Right ventricle myocardium superior (tissue), 1 donor: ENCODE data around the gene IRF2BP1. TPM values are rescaled to one million over a fixed set of nuclear protein-coding genes. Genes with fewer than 3 reads are reported as not detected.

Experiments
- ATAC-seq: fragments of 200-7000 bp; cut with Tn5 transposase; one replicate; pipeline ENCODE4 v1.9.1; 2020; ENCODE audit warnings: mild to moderate bottlenecking; ENCODE audit not compliant: poor library complexity
- DNase-seq: peaks from one replicate; pipeline ENCODE4 v3.0.0-alpha.2; 2020
- intact Hi-C: fragments of 100-400 bp; cut with DNase I; formaldehyde crosslinking; loops from one replicate; pipeline ENCODE4 v1.11.2; 2022
- long read RNA-seq: library from polyadenylated mRNA; unstranded; transcript quantifications from one replicate; pipeline ENCODE4 v2.0.0, GENCODE V29; 2021
- total RNA-seq: library from RNA; stranded (reverse); fragmentation: NEBNext Ultra II Directional; extraction: Animal tissue kit (Norgen Biotek cat#: 25700); gene quantifications from one replicate; pipeline ENCODE4 v1.2.1, GENCODE V29; 2021
- donor health status: DM: no; HTN: yes; CAD: no; lungs with severe emphysema.

The IRF2BP1 gene
- total RNA-seq = 20.0 TPM
- long read RNA-seq, transcript IRF2BP1-201 (1 exons, 2,564 nt) = major isoform, 75 of 75 reads
- long read RNA-seq, partial matches to known transcripts = 0 of 75 reads
- long read RNA-seq, other reads (novel, unspliced or antisense) = 0 of 75 reads

GRCh38 chr19:45885556-45886426 lies at the start of gene IRF2BP1:
TSS of gene IRF2BP1 (minus strand) at chr19:45886141. CDS start at chr19:45885774, 367 bp downstream.
- intact Hi-C loops = no loop called here
- peak; percentile 91 for ATAC-seq
- DNase-seq = peak; percentile 97

GRCh38 chr19:45935267-45935666 lies 49.3 kb upstream of the IRF2BP1 start:
- intact Hi-C loops = no loop called here
- no peak for DNase-seq
- no peak for ATAC-seq

DNA sequence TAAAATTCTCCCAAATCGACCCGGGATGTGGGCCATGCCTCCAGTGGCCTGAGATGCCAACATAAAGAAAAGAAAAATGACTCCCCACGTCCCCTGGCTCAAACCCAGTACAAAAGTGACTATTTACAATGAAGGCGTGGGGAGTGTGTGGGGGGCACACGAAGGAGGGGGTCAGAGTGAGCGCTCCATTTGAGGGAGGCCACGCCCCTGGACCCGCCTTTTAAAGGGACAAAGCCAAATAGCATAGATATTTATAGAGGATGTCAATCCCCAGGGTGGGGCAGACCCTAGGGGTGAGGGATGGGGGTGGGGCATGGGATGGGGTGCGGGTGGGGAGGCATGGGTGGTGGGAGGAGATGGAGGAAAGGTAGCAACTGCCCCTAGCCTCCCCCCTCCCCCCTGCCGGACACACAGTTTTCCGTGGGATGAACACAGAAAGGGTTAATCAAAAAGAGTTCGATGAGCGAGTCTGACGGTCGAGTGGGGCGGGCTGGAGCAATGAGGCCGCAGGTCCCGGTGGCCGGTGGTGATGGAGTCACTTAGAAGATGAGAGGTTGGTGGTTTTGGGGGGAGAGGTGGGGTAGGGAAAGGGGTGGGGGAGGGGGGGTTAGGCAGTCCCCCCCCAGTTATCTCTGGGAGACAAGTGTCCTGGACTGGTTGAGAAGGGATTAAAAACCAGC lies 48.8 kb upstream of the IRF2BP1 start:
- DNase-seq (no peak), ATAC-seq (no peak)
- intact Hi-C loops = no loop called here

DNA sequence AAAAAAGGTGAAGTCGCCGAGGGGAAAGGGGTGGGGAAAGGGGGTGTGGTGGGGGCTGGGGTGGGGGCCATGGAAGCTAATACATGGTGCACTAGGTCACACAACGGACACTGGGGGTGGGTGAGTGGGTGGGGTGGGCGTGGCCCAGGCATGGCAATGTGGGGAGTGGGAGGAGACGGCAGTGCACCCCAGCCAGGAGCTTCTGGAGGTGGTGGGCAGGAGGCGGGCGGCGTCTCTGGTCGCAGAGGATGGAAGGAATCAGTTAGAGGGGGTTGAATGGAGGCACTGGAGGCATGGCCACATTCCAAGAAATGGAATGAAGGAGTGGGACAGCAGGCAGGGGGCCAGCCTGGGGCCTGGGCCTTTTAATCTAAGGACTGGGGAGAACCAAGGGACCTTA lies 47.8 kb upstream of the IRF2BP1 start:
- no peak for ATAC-seq
- DNase-seq = no peak
- intact Hi-C loops = no loop called here

- no peak for DNase-seq
- ATAC-seq = no peak
- intact Hi-C loops = no loop called here
Observed at GRCh38 chr19:45931055-45931454, 45.1 kb upstream of the IRF2BP1 start.

DNA sequence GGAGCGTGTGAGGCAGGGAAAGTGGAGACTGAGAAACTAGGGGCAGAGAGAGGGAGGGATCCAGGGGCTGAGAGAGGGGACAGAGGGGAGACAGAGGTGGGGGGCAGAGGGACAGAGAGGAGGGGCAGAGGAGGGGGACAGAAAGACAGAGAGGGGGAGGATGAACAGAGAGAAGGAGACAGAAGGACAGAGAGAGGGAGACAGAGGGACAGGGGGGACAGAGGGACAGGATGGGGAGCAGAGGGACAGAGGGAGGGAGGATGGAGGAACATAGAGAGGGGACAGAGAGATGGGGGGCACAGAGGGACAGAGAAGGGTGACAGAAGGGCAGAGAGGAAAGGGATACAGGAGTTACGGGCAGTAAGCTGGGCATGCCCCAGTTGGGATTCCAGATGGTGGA lies 43.3 kb upstream of the IRF2BP1 start:
- intact Hi-C loops = no loop called here
- DNase-seq (no peak), ATAC-seq (no peak)

DNA sequence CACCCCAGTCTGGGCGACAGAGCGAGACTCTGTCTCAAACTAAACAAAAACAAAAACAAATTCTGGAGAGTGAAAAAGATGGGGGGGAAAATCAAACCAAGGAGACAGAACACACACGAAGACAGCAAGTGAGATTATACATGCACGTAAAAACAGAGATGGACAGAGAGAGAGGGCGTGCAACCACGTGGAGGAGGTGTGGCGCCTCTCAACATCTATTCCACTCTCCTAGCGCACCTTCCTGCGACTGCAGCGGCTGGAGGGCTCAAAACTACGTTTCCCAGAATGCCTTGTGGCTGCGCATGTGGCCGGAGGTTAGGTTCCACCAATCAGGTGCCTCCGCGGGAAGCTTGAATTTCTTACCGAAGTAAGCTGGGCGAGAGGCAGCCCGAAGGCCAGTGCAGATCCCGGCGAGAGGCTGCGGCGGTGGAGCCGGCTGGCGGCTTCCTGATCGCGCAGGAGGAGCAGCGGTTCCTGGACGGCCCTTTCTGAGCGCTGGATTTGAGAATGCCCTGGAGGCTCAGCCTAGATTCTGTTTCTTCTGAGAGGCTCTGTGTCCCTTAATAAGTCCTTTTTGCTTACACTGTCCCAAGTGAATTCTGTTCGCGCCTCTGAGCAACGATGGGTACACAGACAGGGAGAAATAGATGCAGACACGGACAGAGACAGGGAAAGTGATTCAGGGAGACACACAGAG lies 41.8 kb upstream of the IRF2BP1 start:
- intact Hi-C loops = no loop called here
- peak; percentile 93 for DNase-seq
- ATAC-seq = peak; percentile 96

DNA sequence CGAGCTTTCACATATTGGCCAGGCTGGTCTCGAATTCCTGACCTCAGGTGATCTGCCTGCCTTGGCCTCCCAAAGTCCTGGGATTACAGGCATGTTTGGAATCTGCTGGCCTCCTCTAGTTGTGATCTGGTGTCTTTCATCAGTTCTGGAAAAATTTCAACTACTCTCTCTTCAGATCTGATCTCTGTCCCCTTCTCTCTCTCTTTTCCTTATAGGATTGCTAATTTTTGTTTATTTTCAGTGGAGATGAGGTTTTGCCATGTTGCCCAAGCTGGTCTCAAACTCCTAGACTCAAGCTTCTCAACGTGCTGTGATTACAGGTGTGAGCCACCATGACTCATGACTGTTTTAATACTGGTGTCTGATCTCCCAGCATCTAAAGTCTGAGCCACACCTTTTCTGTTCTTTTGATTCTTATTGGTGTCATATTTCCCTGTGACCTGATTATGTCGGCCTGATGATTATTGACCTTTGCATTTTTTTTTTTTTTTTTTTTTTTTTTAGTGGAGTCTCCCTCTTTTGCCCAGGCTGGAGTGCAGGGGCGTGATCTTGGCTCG lies 39.0 kb upstream of the IRF2BP1 start:
- intact Hi-C loops = loop anchor here (2.0 kb wide), 1 partner anchor 24 kb away; no protein-coding TSS in a partner anchor
- DNase-seq = no peak
- no peak for ATAC-seq

DNA sequence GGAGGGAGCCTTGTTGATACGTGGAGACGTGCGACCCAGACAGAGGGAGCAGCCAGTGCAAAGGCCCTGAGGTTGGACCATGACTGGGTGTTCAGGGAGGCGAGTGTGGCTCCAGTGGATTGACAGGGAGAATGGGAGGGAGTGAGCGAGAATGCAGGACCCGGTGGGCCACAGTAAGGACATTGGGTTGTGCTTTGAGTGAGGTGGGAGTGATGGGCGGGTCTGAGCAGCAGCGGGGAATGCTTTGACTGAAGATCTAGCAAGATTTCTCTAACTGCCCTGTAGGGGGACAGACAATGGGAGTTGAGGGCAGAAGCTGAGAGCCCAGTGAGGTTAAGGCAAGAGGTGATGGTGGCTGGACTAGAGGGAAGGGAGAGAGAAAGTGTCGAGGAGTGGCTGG lies 36.3 kb upstream of the IRF2BP1 start:
- no peak for DNase-seq
- intact Hi-C loops = no loop called here
- no peak for ATAC-seq

GRCh38 chr19:45920458-45920857 lies 34.5 kb upstream of the IRF2BP1 start:
- intact Hi-C loops = no loop called here
- ATAC-seq (no peak), DNase-seq (no peak)

DNA sequence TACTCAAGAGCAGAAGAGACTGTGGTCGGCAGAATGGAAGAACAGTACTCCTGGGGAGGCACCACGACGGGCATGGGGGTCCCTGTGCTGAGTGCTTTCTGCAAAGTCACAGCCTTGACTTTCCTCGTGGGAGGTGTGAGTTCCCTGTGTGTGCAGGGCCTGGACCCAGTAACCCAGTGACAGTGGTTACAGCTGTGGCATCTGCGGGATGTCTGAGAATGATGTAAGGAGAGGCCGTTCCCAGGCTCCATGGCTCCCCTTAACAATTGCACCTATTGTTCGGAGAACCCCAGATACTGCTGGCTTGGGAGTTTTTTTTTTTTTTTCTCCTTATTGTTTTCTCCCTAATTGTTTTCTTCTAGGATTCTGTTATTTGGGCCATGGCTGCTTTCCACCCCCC lies 33.7 kb upstream of the IRF2BP1 start:
- intact Hi-C loops = no loop called here
- DNase-seq (no peak), ATAC-seq (no peak)

- intact Hi-C loops = no loop called here
- no peak for DNase-seq
- no peak for ATAC-seq
Observed at GRCh38 chr19:45918721-45919120, 32.8 kb upstream of the IRF2BP1 start.

DNA sequence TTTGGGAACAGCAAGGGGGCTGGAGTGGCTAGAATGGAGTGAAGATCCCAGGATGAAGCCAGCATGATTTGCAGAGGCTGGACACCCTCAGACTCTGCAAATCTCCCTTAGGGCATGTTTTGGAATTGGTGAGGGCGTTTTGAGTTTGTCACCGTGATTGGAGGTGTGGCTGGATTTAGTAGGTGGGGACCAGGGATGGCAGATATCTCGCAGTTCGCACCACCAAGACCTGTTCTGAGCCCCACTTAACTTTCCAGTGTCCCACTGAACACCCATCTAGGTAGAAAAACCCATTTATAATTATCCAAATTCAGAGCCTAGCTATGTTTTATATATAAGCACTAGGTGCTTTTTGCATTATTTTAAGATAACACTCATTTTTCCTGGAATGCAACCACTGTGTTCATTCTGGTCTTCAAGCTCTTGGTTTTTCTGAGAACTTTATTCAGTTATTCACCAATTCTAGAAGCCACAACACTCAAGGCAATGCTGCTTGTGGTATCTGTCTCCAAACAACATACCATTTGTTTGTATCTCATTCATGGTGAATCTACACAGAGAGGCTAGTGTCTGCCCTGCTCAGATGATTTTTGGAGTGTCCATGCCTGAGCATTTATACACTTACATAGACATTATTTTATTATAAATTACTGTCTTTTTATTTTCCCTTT lies 31.6 kb upstream of the IRF2BP1 start:
- ATAC-seq (no peak), DNase-seq (no peak)
- intact Hi-C loops = no loop called here

DNA sequence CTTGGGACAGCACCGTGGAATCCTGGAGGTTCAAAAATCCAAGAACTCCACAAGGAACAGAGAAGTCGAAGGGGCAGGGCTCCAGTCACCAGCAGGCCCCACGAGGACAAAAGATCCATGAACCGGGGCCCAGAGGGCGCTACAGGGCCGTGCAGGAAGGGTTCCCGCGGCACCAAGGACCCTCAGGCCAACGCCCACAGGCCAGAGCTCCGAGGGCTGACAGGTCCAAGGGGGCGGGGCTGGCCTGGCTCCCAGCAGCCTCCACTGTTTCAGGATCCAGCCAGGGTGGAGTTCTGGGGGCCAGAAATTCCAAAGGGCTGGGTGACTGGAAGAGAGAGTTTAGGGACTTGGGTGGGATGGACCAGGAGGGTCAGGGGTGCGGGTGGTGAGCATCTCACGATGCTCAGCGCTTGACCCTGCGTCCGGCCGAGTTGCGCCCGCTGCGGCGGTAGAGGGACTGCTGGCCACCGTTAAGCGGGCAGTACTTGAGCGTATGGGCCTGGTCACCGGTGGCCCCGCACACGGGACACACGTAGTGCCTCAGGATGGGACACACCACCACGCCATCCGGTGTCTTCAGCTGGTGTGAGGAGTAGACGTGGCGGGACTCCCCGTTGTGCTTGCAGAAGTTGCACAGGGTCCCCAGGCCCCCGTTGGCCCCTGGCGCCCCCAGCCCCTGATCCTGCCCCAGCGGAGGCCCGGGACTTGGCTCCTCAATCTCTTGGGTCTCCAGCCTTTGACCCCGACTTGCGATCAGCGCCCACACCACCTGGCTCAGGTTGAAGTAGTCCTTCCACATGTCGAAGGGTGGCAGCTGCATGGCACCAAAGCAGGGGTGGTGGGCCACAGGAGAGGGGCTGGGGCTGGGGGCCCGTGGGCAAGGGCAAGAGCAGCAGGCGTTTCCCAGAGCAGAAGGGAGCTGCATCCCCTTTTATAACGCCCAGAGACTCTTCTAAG lies 28.2 kb upstream of the IRF2BP1 start, which contains the start of gene NANOS2:
TSS of gene NANOS2 (minus strand) at position 905 of the 957 bp plus-strand sequence. CDS start at position 820, 85 bp downstream.
- ATAC-seq = no peak
- DNase-seq = no peak
- intact Hi-C loops = no loop called here

DNA sequence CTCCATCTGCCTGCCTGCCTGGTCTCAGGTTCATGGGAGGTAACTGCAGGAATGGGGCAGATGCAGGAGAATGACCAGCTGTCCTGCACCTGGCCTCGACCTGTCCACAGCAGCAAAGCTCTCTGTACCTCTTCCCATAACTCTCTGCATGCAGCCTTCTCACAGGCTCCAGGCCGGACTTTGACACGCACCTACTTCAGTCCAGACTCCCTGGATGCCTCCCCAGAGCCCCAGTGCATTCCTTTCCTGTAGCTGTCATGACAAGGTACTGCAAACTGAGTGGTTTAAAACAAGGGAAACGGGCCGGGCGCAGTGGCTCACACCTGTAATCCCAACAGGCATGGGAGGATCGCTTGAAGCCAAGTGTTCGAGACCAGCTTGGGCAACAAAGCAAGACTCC lies 25.4 kb upstream of the IRF2BP1 start:
- ATAC-seq (no peak), DNase-seq (no peak)
- intact Hi-C loops = no loop called here

GRCh38 chr19:45908956-45909355 lies 23.0 kb upstream of the IRF2BP1 start:
- intact Hi-C loops = no loop called here

DNA sequence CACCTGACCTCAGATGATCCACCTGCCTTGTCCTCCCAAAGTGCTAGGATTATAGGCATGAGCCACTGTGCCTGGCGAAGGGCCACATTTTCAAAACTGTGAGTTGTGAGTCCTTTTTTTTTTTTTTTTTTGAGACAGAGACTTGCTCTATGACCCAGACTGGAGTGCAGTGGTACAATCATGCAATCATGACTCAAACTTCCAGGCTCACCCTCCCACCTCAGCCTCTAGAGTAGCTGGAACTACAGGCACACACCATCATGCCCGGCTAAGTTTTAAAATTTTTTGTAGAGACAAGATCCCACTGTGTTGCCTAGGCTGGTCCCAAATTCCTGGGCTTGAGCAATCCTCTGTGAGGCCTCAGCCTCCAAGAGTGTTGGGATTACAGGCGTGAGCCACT lies 20.3 kb upstream of the IRF2BP1 start:
- ATAC-seq = no peak
- intact Hi-C loops = no loop called here
- DNase-seq = no peak

More at GRCh38 chr19:45908956-45909355, 23.0 kb upstream of the IRF2BP1 start:
- DNase-seq = no peak
- ATAC-seq = no peak
